ENCODE data around the gene HMGB3.
"Not testable (repeated sequence)": the region's sequence is repeated elsewhere in the genome, so short reads cannot be mapped to it uniquely, and the experiment has no call there.

Gene HMGB3

DNA sequence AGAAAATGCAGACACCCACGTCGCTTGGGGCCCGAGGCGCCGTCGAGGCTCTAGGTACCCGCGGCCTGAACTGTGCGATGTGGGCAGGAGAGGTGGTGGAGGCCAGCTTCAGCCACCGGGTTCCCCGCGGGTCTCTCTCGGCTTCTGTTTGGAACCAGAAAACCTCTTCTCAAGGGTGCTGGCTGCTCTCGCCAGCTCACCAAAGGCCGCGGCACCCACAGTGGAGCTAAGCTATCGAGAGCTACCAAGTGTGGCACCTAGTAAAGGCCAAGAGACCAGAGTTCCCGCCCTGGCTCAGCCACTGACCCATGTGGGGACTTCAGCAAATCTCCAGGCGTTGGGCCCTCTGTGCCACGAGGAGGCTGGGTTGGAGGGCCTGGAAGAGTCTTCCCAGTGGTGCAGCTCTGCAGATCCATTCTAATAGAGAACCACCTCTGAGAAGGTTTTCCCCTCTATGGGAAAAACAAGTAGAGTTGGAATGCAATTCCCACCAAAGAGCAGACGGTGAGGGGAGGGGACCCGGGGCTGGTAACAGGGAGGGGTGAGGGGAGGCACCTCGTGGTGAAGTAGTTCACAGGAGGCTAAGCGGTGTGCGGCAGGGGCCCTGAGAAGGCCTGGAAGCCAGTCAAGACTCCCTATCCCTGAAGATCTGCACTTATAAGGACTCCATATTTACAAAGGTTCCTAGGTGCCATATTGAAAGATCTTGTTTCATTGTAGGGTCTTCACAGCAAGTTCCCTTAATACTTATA lies 5.5 kb upstream of the HMGB3 start:
- no peak for DNase-seq (ENCODE audit: low read depth in 2 of 2)

DNA sequence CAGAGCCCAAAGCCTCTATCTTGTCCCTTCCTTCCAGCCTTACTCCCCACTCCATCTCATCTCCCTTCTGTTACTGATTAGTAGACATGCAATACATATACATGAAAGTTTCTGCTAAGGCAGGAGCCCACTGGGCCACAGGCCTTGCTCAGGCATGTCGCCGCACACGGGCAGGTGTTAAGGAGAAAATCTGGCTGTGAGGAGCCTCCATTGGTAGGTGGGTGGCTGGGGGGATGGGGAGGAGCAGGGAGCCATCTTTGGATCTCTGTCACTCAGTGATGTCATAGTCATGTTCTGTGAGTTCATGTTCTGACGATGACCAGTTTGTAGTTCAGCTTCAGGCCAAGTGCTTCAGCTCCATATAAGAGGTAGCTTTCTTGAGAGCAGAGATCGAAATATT lies 2.9 kb upstream of the HMGB3 start:
- no peak for DNase-seq (ENCODE audit: low read depth in 2 of 2)

DNA sequence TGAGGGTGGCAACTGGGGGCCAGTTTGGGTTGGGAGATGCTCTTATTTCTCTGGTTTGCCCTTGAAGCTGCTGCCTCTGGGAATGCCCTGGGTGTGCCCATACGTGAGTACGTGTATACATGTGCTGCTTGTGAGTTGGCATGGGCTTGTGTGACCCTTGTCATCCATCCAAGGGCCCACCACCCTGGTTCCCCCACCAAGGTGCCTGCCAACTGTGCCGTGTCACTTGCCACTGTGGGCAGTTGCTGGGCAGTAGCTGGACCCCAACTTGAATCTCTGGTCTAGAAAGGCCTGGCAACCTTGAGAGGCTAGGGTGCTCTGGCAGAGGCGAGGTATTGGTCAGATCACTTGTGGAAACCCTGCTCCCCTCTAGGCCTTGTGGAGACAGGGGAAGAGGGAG lies 2.4 kb upstream of the HMGB3 start:
- no peak for DNase-seq (ENCODE audit: low read depth in 2 of 2)

DNA sequence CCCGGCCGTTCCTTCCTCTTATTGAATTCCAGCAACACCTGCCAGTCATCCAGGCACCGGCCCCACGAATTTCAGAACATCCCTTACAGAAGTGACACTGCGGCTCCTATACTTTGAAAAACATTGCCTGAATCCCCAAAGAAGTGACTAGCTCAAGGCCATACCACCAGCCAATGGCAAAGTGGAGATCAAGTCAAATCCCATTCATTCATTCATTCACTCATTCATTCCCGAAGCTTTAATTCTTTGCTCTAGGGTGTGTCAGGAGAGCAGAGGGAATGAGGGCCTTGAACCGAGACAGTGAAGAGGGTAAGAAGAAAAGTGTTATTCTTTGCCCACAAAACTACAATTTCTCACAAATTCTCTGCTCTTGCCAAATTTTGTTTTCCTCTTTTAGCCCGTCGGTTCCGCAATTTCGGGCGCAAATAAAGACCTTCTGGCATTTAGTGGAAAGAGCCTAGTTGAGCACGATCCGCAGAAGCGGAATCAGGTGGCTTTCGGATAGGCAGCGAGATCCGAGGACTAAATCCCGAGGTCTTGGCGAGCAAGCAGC lies 824 bp upstream of the HMGB3 start:
- DNase-seq (ENCODE audit: low read depth in 2 of 2): no peak

DNA sequence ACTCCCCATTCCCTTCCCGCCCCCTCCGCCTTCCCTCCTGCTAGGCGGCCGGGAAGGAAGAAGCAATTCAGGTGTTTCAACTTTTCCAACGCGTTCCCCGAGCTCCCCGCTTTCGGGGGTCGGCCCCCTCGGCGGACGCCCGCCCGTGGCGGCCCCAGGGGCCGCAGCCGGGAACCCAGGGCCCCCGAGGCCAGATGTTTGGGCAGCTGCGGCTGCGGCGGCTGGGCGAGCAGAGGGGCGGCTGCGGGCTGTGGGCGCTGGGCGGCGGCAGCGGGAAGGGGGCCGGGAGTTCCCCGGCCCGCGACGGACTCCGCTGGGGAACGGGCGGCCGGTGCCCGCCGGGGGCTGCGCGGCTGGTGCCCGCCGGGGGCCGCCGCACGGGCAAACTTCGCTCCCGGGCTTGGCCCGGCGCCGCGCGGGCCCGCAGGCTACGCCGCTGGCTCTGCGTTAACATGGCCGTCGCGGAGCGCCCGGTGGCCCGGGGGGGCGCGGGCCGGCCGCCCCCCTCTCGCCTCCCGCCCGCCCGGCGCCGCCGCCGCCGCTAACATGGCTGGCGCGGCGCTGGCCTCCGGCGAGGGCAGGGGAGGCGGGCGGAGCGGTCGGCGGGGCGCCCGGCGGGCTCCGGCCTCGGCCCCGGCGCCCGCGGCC lies 510 bp downstream of the HMGB3 start:
- no peak for DNase-seq (ENCODE audit: low read depth in 2 of 2)

DNA sequence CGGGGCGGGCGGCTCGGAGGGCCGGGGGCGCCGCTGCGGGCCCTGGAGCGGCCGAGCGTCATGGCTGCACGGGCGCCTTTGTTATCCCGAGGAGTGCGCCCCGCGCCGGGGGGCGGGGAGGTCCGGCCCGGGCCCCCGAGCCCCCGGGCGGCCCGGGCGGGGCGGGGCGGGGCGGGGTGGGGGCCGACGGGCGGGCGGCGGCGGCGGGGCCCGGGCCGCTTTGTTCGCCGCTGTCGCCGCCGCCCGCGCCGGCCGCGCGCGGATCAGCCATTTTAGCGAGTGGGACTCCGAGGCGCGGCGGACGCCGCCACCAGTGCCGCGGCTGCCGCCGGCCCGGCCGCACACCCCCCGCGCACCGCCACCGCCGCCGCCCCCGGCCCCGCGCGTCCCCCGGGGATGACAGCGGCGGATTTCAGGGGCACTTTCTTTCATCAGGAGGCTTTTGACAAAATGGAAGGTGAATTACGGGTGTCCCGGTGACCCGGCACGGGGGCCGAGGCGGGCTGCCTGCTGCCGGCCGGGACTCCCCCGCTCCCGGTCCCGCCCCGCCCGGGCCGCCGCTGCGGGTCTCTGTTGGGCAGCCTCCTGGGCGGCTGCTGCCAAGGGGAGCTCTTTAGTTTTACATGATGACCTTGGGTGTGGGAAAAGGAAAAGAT lies 1.2 kb downstream of the HMGB3 start:
- no peak for DNase-seq (ENCODE audit: low read depth in 2 of 2)

DNA sequence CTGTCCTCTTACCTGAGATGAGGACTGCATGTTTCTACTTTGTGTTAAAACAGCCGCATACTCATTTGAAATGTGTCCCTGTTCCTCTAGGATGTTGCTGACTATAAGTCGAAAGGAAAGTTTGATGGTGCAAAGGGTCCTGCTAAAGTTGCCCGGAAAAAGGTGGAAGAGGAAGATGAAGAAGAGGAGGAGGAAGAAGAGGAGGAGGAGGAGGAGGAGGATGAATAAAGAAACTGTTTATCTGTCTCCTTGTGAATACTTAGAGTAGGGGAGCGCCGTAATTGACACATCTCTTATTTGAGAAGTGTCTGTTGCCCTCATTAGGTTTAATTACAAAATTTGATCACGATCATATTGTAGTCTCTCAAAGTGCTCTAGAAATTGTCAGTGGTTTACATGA lies 4.6 kb downstream of the HMGB3 start:
- not testable (repeated sequence) for DNase-seq (ENCODE audit: low read depth in 2 of 2)

DNA sequence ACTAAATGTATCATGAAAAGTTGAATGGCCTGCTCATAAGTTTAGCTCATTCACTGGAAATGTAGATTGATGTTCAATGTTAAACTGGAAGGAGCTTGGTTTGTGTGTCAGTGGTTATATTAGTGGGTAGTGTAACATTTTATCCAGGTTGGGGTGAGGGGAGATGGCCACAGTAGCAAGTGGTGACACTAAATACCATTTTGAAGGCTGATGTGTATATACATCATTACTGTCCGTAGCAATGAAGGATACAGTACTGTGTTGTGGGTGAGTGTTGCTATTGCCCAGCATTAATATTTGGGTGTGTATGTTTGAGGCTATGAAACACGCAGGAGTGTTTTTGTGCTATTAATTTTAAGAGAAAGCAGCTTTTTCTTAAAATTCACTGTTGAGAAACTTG lies 6.3 kb downstream of the HMGB3 start:
- DNase-seq (ENCODE audit: low read depth in 2 of 2): no peak

DNA sequence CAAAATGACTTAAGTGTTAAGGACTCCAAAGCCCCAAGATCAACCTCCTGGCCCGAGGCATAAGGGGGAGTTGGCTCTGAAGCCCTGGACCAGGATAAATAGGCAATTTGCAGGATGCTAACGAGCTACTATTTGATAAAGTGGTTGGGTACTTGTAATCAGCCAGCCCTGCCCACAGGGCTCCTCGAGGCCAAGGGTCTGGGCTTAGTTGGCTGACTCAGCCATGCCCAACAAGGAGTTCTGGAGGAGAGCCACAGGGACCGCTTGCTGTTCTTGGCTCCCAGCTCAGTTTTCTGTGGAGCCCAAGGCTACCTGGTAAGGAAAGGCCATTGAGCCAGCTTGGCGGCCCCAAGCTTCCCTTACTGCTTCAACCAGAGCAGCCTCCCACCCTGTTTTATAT lies 7.8 kb downstream of the HMGB3 start:
- no peak for DNase-seq (ENCODE audit: low read depth in 2 of 2)

DNA sequence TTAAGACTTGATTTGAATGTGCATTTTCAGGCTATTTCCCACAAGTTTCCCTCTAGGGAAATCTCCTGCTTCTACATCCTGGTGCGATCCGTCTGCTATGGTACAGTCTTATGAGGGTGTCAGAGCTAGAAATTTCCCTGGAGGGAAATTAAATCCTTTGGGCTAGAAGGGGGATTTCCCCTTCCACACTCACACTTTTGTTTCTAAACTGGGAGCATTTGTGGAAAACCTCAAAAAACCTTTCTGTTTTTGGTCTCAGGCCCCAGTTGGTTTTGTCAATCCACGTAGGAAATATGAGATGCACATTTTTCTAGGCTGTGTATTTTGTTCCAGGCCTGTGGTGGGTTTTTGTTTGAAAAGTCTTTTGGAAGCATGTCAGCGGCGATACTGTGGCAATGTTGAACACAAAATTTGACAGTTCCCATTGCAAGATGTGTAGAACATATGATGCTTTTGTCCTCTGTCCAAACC lies 17.8 kb downstream of the HMGB3 start:
- DNase-seq (ENCODE audit: low read depth in 2 of 2): no peak

DNA sequence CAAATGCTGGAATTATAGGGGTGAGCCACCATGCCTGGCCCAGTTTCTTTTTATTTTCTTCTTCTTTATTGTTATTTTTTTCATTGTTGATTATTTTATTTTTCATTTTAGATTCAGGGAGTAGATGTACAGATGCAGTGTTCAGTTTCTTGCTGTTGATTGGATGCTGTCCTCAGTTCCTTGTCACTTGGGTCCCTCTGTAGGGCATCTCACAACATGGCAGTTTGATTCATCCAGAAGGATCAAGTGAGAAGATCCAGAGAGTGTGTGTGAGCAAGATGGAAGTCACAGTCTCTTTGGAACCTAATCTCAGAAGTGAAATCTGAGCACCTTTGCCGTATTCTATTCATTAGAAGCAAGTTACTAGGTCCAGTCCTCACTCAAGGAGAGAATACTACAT lies 20.9 kb downstream of the HMGB3 start:
- no peak for DNase-seq (ENCODE audit: low read depth in 2 of 2)

DNA sequence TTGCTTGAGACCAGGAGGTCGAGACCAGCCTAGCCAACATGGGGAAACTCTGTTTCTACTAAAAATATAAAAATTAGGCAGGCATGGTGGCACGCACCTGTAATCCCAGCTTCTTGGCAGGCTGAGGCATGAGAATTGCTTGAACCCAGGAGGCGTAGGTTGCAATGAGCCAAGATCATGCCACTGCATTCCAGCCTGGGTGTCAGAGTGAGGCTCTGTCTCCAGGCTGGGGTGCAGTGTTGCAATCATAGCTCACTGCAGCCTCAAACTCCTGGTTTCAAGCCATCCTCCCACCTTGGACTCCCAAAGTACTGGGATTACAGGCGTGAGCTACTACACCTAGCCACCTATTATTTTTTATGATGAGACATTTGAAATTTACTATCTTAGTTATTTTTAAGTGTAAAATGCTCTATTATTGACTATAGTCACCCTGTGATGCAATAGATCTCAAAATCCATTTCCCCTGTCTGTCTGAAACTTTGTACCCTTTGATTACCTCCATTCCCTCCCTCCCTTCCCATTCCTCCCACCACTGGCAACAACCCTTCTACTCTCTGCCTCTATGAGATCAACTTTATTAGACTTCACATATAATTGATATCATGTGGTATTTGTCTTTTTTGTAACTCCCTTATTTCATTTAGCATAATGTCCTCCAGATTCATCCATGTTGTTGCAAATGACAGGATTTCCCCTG lies 23.4 kb downstream of the HMGB3 start:
- DNase-seq (ENCODE audit: low read depth in 2 of 2): no peak

DNA sequence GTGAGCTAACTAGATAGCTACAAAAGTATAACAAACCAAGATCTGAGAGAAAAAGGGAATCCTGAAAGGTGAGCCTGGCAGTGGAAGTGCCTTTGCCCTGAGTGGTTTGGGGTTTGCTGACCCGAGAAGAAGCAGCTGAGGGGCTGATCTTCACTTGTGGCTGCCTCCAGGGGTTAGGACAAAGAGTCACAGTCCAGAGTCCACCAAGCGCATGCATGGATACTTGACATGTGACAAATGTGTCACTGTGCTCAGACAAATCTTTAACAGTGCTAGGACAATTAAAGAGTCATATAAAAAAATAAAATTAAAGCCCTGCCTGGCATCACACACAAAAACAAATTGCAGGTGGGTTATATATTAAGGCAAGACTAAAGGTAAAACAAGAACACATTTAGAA lies 26.4 kb downstream of the HMGB3 start:
- DNase-seq (ENCODE audit: low read depth in 2 of 2): no peak

DNA sequence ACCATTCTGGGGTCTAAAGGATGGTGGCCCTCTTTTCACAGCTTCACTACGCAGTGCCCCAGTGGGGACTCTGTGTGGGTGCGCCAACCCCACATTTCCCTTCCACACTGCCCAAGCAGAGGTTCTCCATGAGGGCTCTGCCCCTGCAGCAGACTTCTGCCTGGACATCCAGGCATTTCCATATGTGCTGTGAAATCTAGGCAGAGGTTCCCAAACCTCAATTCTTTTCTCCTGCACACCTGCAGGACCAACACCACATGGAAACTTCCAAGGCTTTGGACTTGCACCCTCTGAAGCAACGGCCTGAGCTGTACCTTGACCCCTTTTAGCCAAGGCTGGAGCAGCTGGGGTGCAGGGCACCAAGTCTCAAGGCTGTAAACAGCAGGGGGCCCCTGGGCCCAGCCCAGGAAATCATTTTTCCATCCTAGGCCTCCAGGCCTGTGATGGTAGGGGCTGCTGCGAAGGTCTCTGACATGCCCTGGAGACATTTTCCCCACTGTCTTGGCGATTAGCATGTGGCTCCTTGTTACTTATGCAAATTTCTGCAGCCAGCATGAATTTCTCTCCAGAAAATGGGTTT lies 30.1 kb downstream of the HMGB3 start:
- no peak for DNase-seq (ENCODE audit: low read depth in 2 of 2)

DNA sequence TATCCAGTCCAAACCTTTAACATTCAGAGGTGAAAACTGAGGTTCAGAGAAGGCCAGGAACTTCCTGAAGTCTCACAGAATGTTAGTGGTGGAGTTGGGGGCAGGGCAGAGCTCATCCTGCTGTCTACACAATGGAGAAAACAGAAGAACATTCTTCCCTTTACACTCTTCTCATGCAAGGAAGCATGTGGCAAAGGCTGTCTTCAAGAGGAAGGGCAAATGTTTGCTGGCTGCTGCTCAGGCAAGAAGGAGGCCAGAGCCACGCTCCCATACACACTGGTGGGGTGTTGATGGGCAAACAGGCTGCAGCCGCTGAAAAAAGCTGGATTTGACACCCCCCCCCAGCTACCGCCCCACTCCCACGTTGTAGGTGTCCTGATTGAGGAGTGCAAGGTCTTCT lies 32.5 kb downstream of the HMGB3 start:
- DNase-seq (ENCODE audit: low read depth in 2 of 2): no peak

DNA sequence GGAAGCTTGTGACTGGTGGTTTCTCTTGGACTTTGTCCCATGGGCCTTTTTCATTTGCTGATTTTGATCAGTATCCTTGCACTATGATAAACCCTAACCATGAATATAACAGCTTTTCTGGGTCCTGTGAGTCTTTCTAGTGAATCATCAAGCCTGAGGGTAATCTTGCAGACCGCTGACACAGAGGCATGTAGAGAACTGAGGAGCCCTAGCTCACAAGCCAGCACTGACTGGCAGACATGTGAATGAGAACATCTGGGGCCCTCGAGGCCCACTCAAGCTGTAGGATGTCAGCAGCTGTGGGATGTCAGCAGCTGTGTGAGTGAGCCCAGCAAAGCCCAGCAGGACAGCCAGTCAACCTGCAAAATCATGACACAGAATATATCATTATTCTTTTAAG lies 36.7 kb downstream of the HMGB3 start:
- no peak for DNase-seq (ENCODE audit: low read depth in 2 of 2)

DNA sequence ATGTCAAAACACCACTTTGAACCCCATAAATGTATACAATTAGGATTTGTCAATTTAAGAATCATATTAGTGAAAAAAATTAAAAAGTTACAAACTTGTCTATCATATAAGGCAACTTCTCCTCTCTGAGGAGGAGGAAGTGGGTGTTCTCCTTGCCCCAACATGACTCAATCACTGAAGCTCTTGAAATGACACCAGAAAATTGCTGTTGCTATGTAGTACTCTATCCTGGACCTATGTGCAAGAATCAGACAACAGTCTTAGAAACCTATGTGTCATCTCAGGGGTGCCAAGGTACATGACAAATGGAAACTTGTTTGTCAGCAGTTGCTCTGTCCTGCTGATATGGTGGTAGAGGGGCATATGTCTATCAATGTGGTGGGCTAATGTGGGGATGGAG lies 47.7 kb downstream of the HMGB3 start:
- DNase-seq (ENCODE audit: low read depth in 2 of 2): no peak

DNA sequence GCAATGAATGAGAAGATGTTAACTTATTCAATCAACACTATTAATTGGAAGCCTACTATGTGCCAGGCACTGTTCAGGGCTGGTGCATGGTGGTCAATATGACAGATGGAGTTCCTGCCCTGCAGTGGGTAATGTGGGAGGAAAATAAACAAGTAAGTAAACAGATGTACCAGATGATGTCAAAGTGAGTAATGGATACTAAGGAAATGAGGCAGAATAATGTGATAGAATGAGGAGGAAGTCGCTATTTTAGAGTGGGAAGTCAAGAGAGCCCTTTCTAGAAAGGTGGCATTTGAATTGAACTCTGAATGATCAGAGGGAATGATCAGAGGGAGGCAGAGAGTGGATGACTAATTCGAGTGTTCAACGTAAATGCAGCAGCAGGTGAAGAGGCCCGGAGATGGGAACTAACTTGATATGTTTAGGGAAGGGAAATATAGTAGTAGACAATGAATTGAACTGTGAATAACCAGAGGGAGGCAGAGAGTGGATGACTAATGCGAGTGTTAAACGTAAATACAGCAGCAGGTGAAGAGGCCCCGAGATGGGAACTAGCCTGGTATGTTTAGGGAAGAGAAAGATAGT lies 48.3 kb downstream of the HMGB3 start:
- no peak for DNase-seq (ENCODE audit: low read depth in 2 of 2)

DNA sequence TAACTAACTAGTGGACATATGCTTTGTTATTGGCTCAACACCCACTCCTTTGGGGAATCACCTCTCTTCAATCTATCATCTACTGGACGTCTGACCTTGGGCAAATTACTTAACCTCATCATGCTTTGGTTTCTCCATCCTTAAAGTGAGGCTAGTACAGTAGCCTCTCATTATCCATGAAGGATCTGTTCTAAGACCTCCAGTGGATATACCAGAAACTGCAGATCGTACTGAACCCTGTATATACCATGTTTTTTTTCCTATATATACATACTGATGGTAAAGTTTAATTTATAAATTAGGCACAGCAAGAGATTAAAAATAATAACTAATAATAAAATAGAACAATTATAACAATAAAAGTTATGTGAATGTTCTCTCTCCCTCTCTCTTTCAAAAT lies 56.2 kb downstream of the HMGB3 start:
- no peak for DNase-seq (ENCODE audit: low read depth in 2 of 2)

All from fibroblast of skin of left quadriceps (primary cell).